HG02884 (cell line): ENCODE data around the gene FOLR2.
"Not testable (repeated sequence)": the region's sequence is repeated elsewhere in the genome, so short reads cannot be mapped to it uniquely, and the experiment has no call there.

Source experiments
- ATAC-seq: cut with Tn5 transposase; IDR thresholded peaks from one replicate; pipeline ENCODE4 v1.9.1; 2021; ENCODE audit warnings: mild to moderate bottlenecking, moderate library complexity; ENCODE audit not compliant: unreplicated experiment

The FOLR2 gene

GRCh38 chr11:72266960-72267359 lies 50.4 kb downstream of the FOLR2 start:
- not testable (repeated sequence) for ATAC-seq

- ATAC-seq = no peak
Observed at GRCh38 chr11:72267956-72268617, 51.5 kb downstream of the FOLR2 start.
